Measurements from ENCODE around the gene OR5K4.

OR5K4 gene

GRCh38 chr3:98329392-98330124, 24.1 kb upstream of the OR5K4 start:
- Histone ChIP-seq H3K27me3 (ENCODE audit: control insufficient read depth in 3 of 3, insufficient read depth in 3 of 3, low read depth in 1 of 3, low read length in 3 of 3) (no peaks in the 10 kb centered on the region), H3K23ac (ENCODE audit: low read depth, low read length, poor library complexity) (no peak overlapping the region), H3K79me1 (ENCODE audit: low read depth, low read length) (no peaks in the 10 kb centered on the region), H2BK15ac (ENCODE audit: low read length) (no peak overlapping the region), H3K4me3 (ENCODE audit: low read length in 2 of 2) (no peak overlapping the region), H3K18ac (ENCODE audit: low read length) (peak overlapping the region; percentile 73), H2BK120ac (ENCODE audit: low read depth, low read length) (no peak overlapping the region), H4K8ac (ENCODE audit: low read depth, low read length) (no peak overlapping the region), H3K27ac (replicated peaks; ENCODE audit: low read length) (no peak overlapping the region), H3K4ac (ENCODE audit: low read length) (no peak overlapping the region), H2BK5ac (ENCODE audit: low read length) (no peak overlapping the region), H2AK5ac (ENCODE audit: low read depth, low read length) (no peak overlapping the region), H3K4me1 (ENCODE audit: control insufficient read depth in 2 of 2, insufficient read depth in 1 of 2, low read depth in 1 of 2, low read length in 2 of 2) (peaks cover 0 to 3% of the 10 kb centered on the region in 2 donors), H3K9me3 (replicated peaks in 1 of 2; ENCODE audit: control insufficient read depth in 2 of 2, insufficient read depth in 1 of 2, low read depth in 1 of 2, low read length in 2 of 2) (no peaks in the 10 kb centered on the region), H3K36me3 (replicated peaks in 1 of 2; ENCODE audit: control insufficient read depth in 2 of 2, insufficient read depth in 2 of 2, low read length in 2 of 2) (no peaks in the 10 kb centered on the region), H2BK12ac (ENCODE audit: low read length) (no peak overlapping the region), H4K91ac (ENCODE audit: low read depth, low read length, poor library complexity) (no peak overlapping the region), H3K14ac (ENCODE audit: low read length) (no peak overlapping the region), H2AFZ (ENCODE audit: low read length) (peak overlapping the region; percentile 85), H3K4me2 (ENCODE audit: insufficient read depth, low read length, poor library complexity, severe bottlenecking) (no peak overlapping the region), H3K9ac (ENCODE audit: low read depth, low read length, poor library complexity) (no peak overlapping the region)
- WGBS, 2 donors (ENCODE audit: extremely low coverage in 2 of 2, insufficient read length in 2 of 2, insufficient replicate concordance in 1 of 2), result no CpG with 5 or more reads among the region's 6 CpGs
- peak; percentile 63 for DNase-seq (ENCODE audit: low spot score)

GRCh38 chr3:98331329-98331728, 22.3 kb upstream of the OR5K4 start:
- Histone ChIP-seq H3K14ac (ENCODE audit: low read length) (no peak overlapping the region), H3K4me1 (ENCODE audit: control insufficient read depth in 2 of 2, insufficient read depth in 1 of 2, low read depth in 1 of 2, low read length in 2 of 2) (peaks cover 0 to 3% of the 10 kb centered on the region in 2 donors), H3K27me3 (ENCODE audit: control insufficient read depth in 3 of 3, insufficient read depth in 3 of 3, low read depth in 1 of 3, low read length in 3 of 3) (no peaks in the 10 kb centered on the region), H2BK15ac (ENCODE audit: low read length) (no peak overlapping the region), H2BK5ac (ENCODE audit: low read length) (no peak overlapping the region), H4K91ac (ENCODE audit: low read depth, low read length, poor library complexity) (no peak overlapping the region), H3K4ac (ENCODE audit: low read length) (no peak overlapping the region), H3K36me3 (replicated peaks in 1 of 2; ENCODE audit: control insufficient read depth in 2 of 2, insufficient read depth in 2 of 2, low read length in 2 of 2) (no peaks in the 10 kb centered on the region), H3K9ac (ENCODE audit: low read depth, low read length, poor library complexity) (no peak overlapping the region), H3K9me3 (replicated peaks in 1 of 2; ENCODE audit: control insufficient read depth in 2 of 2, insufficient read depth in 1 of 2, low read depth in 1 of 2, low read length in 2 of 2) (no peaks in the 10 kb centered on the region), H3K27ac (replicated peaks; ENCODE audit: low read length) (no peak overlapping the region), H3K79me1 (ENCODE audit: low read depth, low read length) (no peaks in the 10 kb centered on the region), H2AK5ac (ENCODE audit: low read depth, low read length) (no peak overlapping the region), H4K8ac (ENCODE audit: low read depth, low read length) (no peak overlapping the region), H3K23ac (ENCODE audit: low read depth, low read length, poor library complexity) (no peak overlapping the region), H2BK12ac (ENCODE audit: low read length) (no peak overlapping the region), H3K4me2 (ENCODE audit: insufficient read depth, low read length, poor library complexity, severe bottlenecking) (no peak overlapping the region), H3K4me3 (ENCODE audit: low read length in 2 of 2) (no peak overlapping the region), H2BK120ac (ENCODE audit: low read depth, low read length) (no peak overlapping the region), H3K18ac (ENCODE audit: low read length) (no peak overlapping the region), H2AFZ (ENCODE audit: low read length) (no peak overlapping the region)
- no CpG with 5 or more reads among the region's 1 CpG for WGBS, 2 donors (ENCODE audit: extremely low coverage in 2 of 2, insufficient read length in 2 of 2, insufficient replicate concordance in 1 of 2)
- DNase-seq (ENCODE audit: low spot score), result no peak

- Histone ChIP-seq H3K4me3 (ENCODE audit: low read length in 2 of 2) (no peak overlapping the region), H2BK5ac (ENCODE audit: low read length) (no peak overlapping the region), H3K79me1 (ENCODE audit: low read depth, low read length) (no peaks in the 10 kb centered on the region), H4K8ac (ENCODE audit: low read depth, low read length) (no peak overlapping the region), H4K91ac (ENCODE audit: low read depth, low read length, poor library complexity) (no peak overlapping the region), H3K4ac (ENCODE audit: low read length) (no peak overlapping the region), H2AFZ (ENCODE audit: low read length) (no peak overlapping the region), H3K9ac (ENCODE audit: low read depth, low read length, poor library complexity) (no peak overlapping the region), H2BK12ac (ENCODE audit: low read length) (no peak overlapping the region), H3K18ac (ENCODE audit: low read length) (no peak overlapping the region), H3K14ac (ENCODE audit: low read length) (no peak overlapping the region), H3K9me3 (replicated peaks in 1 of 2; ENCODE audit: control insufficient read depth in 2 of 2, insufficient read depth in 1 of 2, low read depth in 1 of 2, low read length in 2 of 2) (no peaks in the 10 kb centered on the region), H3K27me3 (ENCODE audit: control insufficient read depth in 3 of 3, insufficient read depth in 3 of 3, low read depth in 1 of 3, low read length in 3 of 3) (no peaks in the 10 kb centered on the region), H2BK120ac (ENCODE audit: low read depth, low read length) (no peak overlapping the region), H2BK15ac (ENCODE audit: low read length) (no peak overlapping the region), H3K23ac (ENCODE audit: low read depth, low read length, poor library complexity) (no peak overlapping the region), H3K4me1 (ENCODE audit: control insufficient read depth in 2 of 2, insufficient read depth in 1 of 2, low read depth in 1 of 2, low read length in 2 of 2) (peaks cover 0 to 3% of the 10 kb centered on the region in 2 donors), H2AK5ac (ENCODE audit: low read depth, low read length) (no peak overlapping the region), H3K4me2 (ENCODE audit: insufficient read depth, low read length, poor library complexity, severe bottlenecking) (no peak overlapping the region), H3K36me3 (replicated peaks in 1 of 2; ENCODE audit: control insufficient read depth in 2 of 2, insufficient read depth in 2 of 2, low read length in 2 of 2) (no peaks in the 10 kb centered on the region), H3K27ac (replicated peaks; ENCODE audit: low read length) (no peak overlapping the region)
- DNase-seq (ENCODE audit: low spot score), result no peak
- WGBS, 2 donors (ENCODE audit: extremely low coverage in 2 of 2, insufficient read length in 2 of 2, insufficient replicate concordance in 1 of 2), result no CpG with 5 or more reads among the region's 3 CpGs
Observed at GRCh38 chr3:98333989-98334606, 19.6 kb upstream of the OR5K4 start.

GRCh38 chr3:98339031-98339430, 14.6 kb upstream of the OR5K4 start:
- Histone ChIP-seq H3K9ac (ENCODE audit: low read depth, low read length, poor library complexity) (no peak overlapping the region), H3K4ac (ENCODE audit: low read length) (no peak overlapping the region), H4K91ac (ENCODE audit: low read depth, low read length, poor library complexity) (no peak overlapping the region), H3K36me3 (replicated peaks in 1 of 2; ENCODE audit: control insufficient read depth in 2 of 2, insufficient read depth in 2 of 2, low read length in 2 of 2) (no peaks in the 10 kb centered on the region), H2BK15ac (ENCODE audit: low read length) (no peak overlapping the region), H3K4me1 (ENCODE audit: control insufficient read depth in 2 of 2, insufficient read depth in 1 of 2, low read depth in 1 of 2, low read length in 2 of 2) (no peaks in the 10 kb centered on the region), H3K9me3 (replicated peaks in 1 of 2; ENCODE audit: control insufficient read depth in 2 of 2, insufficient read depth in 1 of 2, low read depth in 1 of 2, low read length in 2 of 2) (no peaks in the 10 kb centered on the region), H2AFZ (ENCODE audit: low read length) (no peak overlapping the region), H2AK5ac (ENCODE audit: low read depth, low read length) (no peak overlapping the region), H3K79me1 (ENCODE audit: low read depth, low read length) (no peaks in the 10 kb centered on the region), H3K14ac (ENCODE audit: low read length) (no peak overlapping the region), H3K27me3 (ENCODE audit: control insufficient read depth in 3 of 3, insufficient read depth in 3 of 3, low read depth in 1 of 3, low read length in 3 of 3) (no peaks in the 10 kb centered on the region), H3K18ac (ENCODE audit: low read length) (no peak overlapping the region), H3K23ac (ENCODE audit: low read depth, low read length, poor library complexity) (no peak overlapping the region), H2BK12ac (ENCODE audit: low read length) (no peak overlapping the region), H2BK120ac (ENCODE audit: low read depth, low read length) (no peak overlapping the region), H4K8ac (ENCODE audit: low read depth, low read length) (no peak overlapping the region), H3K4me2 (ENCODE audit: insufficient read depth, low read length, poor library complexity, severe bottlenecking) (no peak overlapping the region), H2BK5ac (ENCODE audit: low read length) (no peak overlapping the region), H3K27ac (replicated peaks; ENCODE audit: low read length) (no peak overlapping the region), H3K4me3 (ENCODE audit: low read length in 2 of 2) (no peak overlapping the region)
- WGBS, 2 donors (ENCODE audit: extremely low coverage in 2 of 2, insufficient read length in 2 of 2, insufficient replicate concordance in 1 of 2), result no CpG with 5 or more reads among the region's 1 CpG
- DNase-seq (ENCODE audit: low spot score), result no peak

Data from neuronal stem cell (in vitro differentiated cells).